H1 (cell line): ENCODE measurements around the gene UBE2M. TPM values are rescaled to one million over a fixed set of nuclear protein-coding genes. Genes with fewer than 3 reads are reported as not detected.
A peak's percentile ranks its signal among the peaks of the same experiment; 100 is the strongest.

Experiments used
- ASH2L ChIP-seq: fragments of 200-600, 300-600 bp; sonication (generic); IDR thresholded peaks from one replicate; pipeline ENCODE4 v1.7.1; 2017; ENCODE audit warnings: low read length
- CBX5 ChIP-seq: fragments of 300-800, 300-1000 bp; sonication (generic); IDR thresholded peaks from 2 replicates; pipeline ENCODE4 v1.7.1; 2016; ENCODE audit warnings: antibody characterized with exemption, low read length, low read depth
- CBX8 ChIP-seq: fragments of 300-800, 300-1000 bp; sonication (generic); IDR thresholded peaks from 2 replicates; pipeline ENCODE4 v1.7.1; 2016; ENCODE audit warnings: low read depth, low read length, borderline replicate concordance
- CHD2 ChIP-seq: IDR thresholded peaks from 2 replicates; pipeline ENCODE4 v1.6.1; 2012; ENCODE audit warnings: low read length, improper control_type of control experiment
- CTCF ChIP-seq, 3 experiments: IDR thresholded peaks; 1 replicate in 2 of 3; 2 replicates in 1 of 3; pipeline versions ENCODE4 v1.5.1 to v1.6.1; 2011; ENCODE audit warnings: low read length in 3 of 3, mild to moderate bottlenecking in 3 of 3, inconsistent platforms in 2 of 3, low read depth in 1 of 3, moderate library complexity in 1 of 3; ENCODE audit not compliant: insufficient read depth in 1 of 3; ENCODE audit errors: control extremely low read depth in 1 of 3
- EP300 ChIP-seq, 2 experiments: IDR thresholded peaks; 1 replicate in 1 of 2; 2 replicates in 1 of 2; pipeline ENCODE4 v1.6.1; 2011 to 2012; ENCODE audit warnings: low read depth in 2 of 2, low read length in 2 of 2, mild to moderate bottlenecking in 2 of 2, borderline replicate concordance in 1 of 2, inconsistent platforms in 1 of 2, moderate library complexity in 1 of 2
- GABPA ChIP-seq: IDR thresholded peaks from 2 replicates; pipeline ENCODE4 v1.6.1; 2011; ENCODE audit warnings: mild to moderate bottlenecking, low read length, moderate library complexity, borderline replicate concordance; ENCODE audit not compliant: insufficient read depth
- GTF2F1 ChIP-seq: IDR thresholded peaks from 2 replicates; pipeline ENCODE4 v1.6.1; 2012; ENCODE audit warnings: low read depth, low read length, improper control_type of control experiment, borderline replicate concordance
- HDAC2 ChIP-seq, 2 experiments: fragments of 300-600 bp in 1 of 2; sonication (generic) in 1 of 2; IDR thresholded peaks; 2 replicates each; pipeline ENCODE4 v1.6.1; 2011 to 2012; ENCODE audit warnings: low read depth in 2 of 2, low read length in 2 of 2, mild to moderate bottlenecking in 2 of 2, moderate library complexity in 2 of 2, borderline replicate concordance in 1 of 2, inconsistent platforms in 1 of 2
- HDAC6 ChIP-seq: IDR thresholded peaks from one replicate; pipeline ENCODE4 v1.7.1; 2012; ENCODE audit warnings: low read depth, mild to moderate bottlenecking, inconsistent platforms, low read length, moderate library complexity
- JUND ChIP-seq: IDR thresholded peaks from 2 replicates; pipeline ENCODE4 v1.6.1; 2011; ENCODE audit warnings: mild to moderate bottlenecking, improper control_type of control experiment, low read length
- KDM1A ChIP-seq: fragments of 200-600, 300-600 bp; sonication (generic); IDR thresholded peaks from 2 replicates; pipeline ENCODE4 v1.7.1; 2016; ENCODE audit warnings: mild to moderate bottlenecking, low read length, borderline replicate concordance
- KDM5A ChIP-seq: fragments of 200-600 bp; IDR thresholded peaks from 2 replicates; pipeline ENCODE4 v1.7.1; 2012; ENCODE audit warnings: mild to moderate bottlenecking, low read length, inconsistent platforms, mixed read lengths
- MAFK ChIP-seq: IDR thresholded peaks from 2 replicates; pipeline ENCODE4 v1.6.1; 2012; ENCODE audit warnings: low read depth, mild to moderate bottlenecking, improper control_type of control experiment, low read length
- NANOG ChIP-seq: IDR thresholded peaks from 2 replicates; pipeline ENCODE4 v1.6.1; 2011; ENCODE audit warnings: low read length, low read depth, mild to moderate bottlenecking, inconsistent platforms; ENCODE audit not compliant: insufficient read depth, poor library complexity, severe bottlenecking
- POLR2A ChIP-seq, 2 experiments: IDR thresholded peaks; 1 replicate in 1 of 2; 2 replicates in 1 of 2; pipeline ENCODE4 v1.6.1; 2011; ENCODE audit warnings: low read depth in 2 of 2, low read length in 2 of 2, mild to moderate bottlenecking in 2 of 2; ENCODE audit errors: control extremely low read depth in 1 of 2
- POLR2AphosphoS5 ChIP-seq: IDR thresholded peaks from 2 replicates; pipeline ENCODE4 v1.6.1; 2011; ENCODE audit warnings: low read depth, low read length
- RFX5 ChIP-seq: IDR thresholded peaks from 2 replicates; pipeline ENCODE4 v1.6.1; 2011; ENCODE audit warnings: low read depth, low read length, improper control_type of control experiment, borderline replicate concordance
- SIN3A ChIP-seq, 2 experiments: IDR thresholded peaks in 1 of 2; conservative IDR thresholded peaks in 1 of 2; 2 replicates each; pipeline ENCODE4 v1.6.1; 2011 to 2012; ENCODE audit warnings: low read length in 2 of 2, improper control_type of control experiment in 1 of 2, low read depth in 1 of 2, mild to moderate bottlenecking in 1 of 2
- SP1 ChIP-seq: IDR thresholded peaks from 2 replicates; pipeline ENCODE4 v1.6.1; 2011; ENCODE audit warnings: low read depth, low read length
- TCF12 ChIP-seq: IDR thresholded peaks from 2 replicates; pipeline ENCODE4 v1.6.1; 2011; ENCODE audit warnings: low read depth, mild to moderate bottlenecking, low read length
- YY1 ChIP-seq: IDR thresholded peaks from 2 replicates; pipeline ENCODE4 v1.6.1; 2011; ENCODE audit warnings: low read depth, mild to moderate bottlenecking, low read length
- polyA plus RNA-seq, 7 experiments: library from polyadenylated mRNA; depleted of rRNA in 3 of 7; stranded (reverse) in 5 of 7; unstranded in 2 of 7; fragments of >200 nt in 5 of 7; fragments of 200-250 nt in 2 of 7; gene quantifications; 1 replicate in 5 of 7; 2 replicates in 1 of 7; 4 replicates in 1 of 7; pipeline versions ENCODE4 v1.2.1 to v1.2.3, GENCODE V29; 2011 to 2013; ENCODE audit warnings: missing spikeins in 2 of 7, mixed read lengths in 2 of 7
- total RNA-seq: library from RNA; stranded (reverse); fragmentation: NEBNext Ultra II Directional; extraction: Animal tissue kit (Norgen Biotek cat#: 25700); gene quantifications from 2 replicates; pipeline ENCODE4 v1.2.1, GENCODE V29; 2021

Gene UBE2M
- total and polyA plus RNA-seq, 2 of the 8 experiments (the other 6 are each of a cell fraction or from before 2014, with no cell fraction given), result 93.8 to 114 TPM

GRCh38 chr19:58559275-58560006, 1.0 kb upstream of the UBE2M start (continued):
- TF ChIP-seq EP300 (IDR thresholded peaks at IDR 0.05; ENCODE audit: borderline replicate concordance in 1 of 2, low read depth in 2 of 2, low read length in 2 of 2), result no peak
- TF ChIP-seq KDM5A, result peak; percentile 62; the same call in 1 of the 2 replicates
- no peak for TF ChIP-seq CTCF (IDR thresholded peaks at IDR 0.05; ENCODE audit: control extremely low read depth in 1 of 3, insufficient read depth in 1 of 3, low read depth in 1 of 3, low read length in 3 of 3)
- TF ChIP-seq SIN3A (conservative IDR thresholded peaks at IDR 0.05 in 1 of 2, IDR thresholded peaks at IDR 0.05 in 1 of 2; ENCODE audit: low read depth in 1 of 2, low read length in 2 of 2), result no peak
- no peak for TF ChIP-seq CBX5
- no peak for TF ChIP-seq NANOG
- no peak for TF ChIP-seq HDAC6
- TF ChIP-seq GABPA, result peak; percentile 88; the same call in 1 of the 2 replicates
- no peak for TF ChIP-seq TCF12
- peak; percentile 81 for TF ChIP-seq ASH2L
- TF ChIP-seq MAFK, result no peak
- TF ChIP-seq KDM1A, result peak; percentile 43; the same call in 1 of the 2 replicates
- TF ChIP-seq JUND, result no peak
- TF ChIP-seq CBX8, result no peak
- TF ChIP-seq RFX5, result no peak
- peak; percentile 66 to 93 for TF ChIP-seq POLR2A (IDR thresholded peaks at IDR 0.05; ENCODE audit: control extremely low read depth in 1 of 2, low read depth in 2 of 2, low read length in 2 of 2)
- TF ChIP-seq GTF2F1, result peak; percentile 15; the same call in 1 of the 2 replicates
- TF ChIP-seq HDAC2 (IDR thresholded peaks at IDR 0.05; ENCODE audit: borderline replicate concordance in 1 of 2, low read depth in 2 of 2, low read length in 2 of 2), result no peak
- peak; percentile 94 for TF ChIP-seq POLR2AphosphoS5
- TF ChIP-seq SP1, result peak; percentile 49; the same call in 1 of the 2 replicates
- no peak for TF ChIP-seq CHD2
- TF ChIP-seq YY1, result no peak
